Measurements from ENCODE around the gene TNRC6A.

GRCh38 chr16:24863582-24864437, 134.4 kb downstream of the TNRC6A start:
- TF ChIP-seq JUND (IDR thresholded peaks at IDR 0.05) (no peak), SP1 (IDR thresholded peaks at IDR 0.05) (no peak), CTCF (IDR thresholded peaks at IDR 0.05; ENCODE audit: low read depth, low read length, missing input control) (no peak)

Measured in liver (tissue), 3 donors.